Measurements from ENCODE around the gene ABCA8.

- no peak for TF ChIP-seq RBBP5 (conservative IDR thresholded peaks at IDR 0.05)
- no peak for TF ChIP-seq ZNF274 (IDR thresholded peaks at IDR 0.05; ENCODE audit: insufficient read depth, insufficient read length)
- no peak for TF ChIP-seq MEF2B (IDR thresholded peaks at IDR 0.05; ENCODE audit: partially characterized antibody, poor library complexity, severe bottlenecking)
- no peak for TF ChIP-seq RCOR1 (conservative IDR thresholded peaks at IDR 0.05; ENCODE audit: low read depth, low read length)
- no peak for TF ChIP-seq CTCF (IDR thresholded peaks at IDR 0.05 in 2 of 3, conservative IDR thresholded peaks at IDR 0.05 in 1 of 3; ENCODE audit: control insufficient read depth in 2 of 3, extremely low read depth in 1 of 3, insufficient read depth in 1 of 3, low read depth in 3 of 3, low read length in 3 of 3)
- TF ChIP-seq TARDBP (IDR thresholded peaks at IDR 0.05; ENCODE audit: borderline replicate concordance) = no peak
- TF ChIP-seq ESRRA (IDR thresholded peaks at IDR 0.05; ENCODE audit: low read length) = no peak
- no peak for TF ChIP-seq BMI1 (IDR thresholded peaks at IDR 0.05; ENCODE audit: borderline replicate concordance)
- TF ChIP-seq POLR2AphosphoS5 (IDR thresholded peaks at IDR 0.05; ENCODE audit: low read length) = no peak
- no peak for TF ChIP-seq CEBPB (IDR thresholded peaks at IDR 0.05; ENCODE audit: borderline replicate concordance in 1 of 2, low read depth in 2 of 2, low read length in 2 of 2)
- TF ChIP-seq SRF (IDR thresholded peaks at IDR 0.05; ENCODE audit: low read depth in 2 of 2, low read length in 2 of 2) = no peak
- no peak for TF ChIP-seq EZH2 (IDR thresholded peaks at IDR 0.05; ENCODE audit: borderline replicate concordance, control insufficient read depth, low read depth, low read length)
- TF ChIP-seq GABPA (IDR thresholded peaks at IDR 0.05; ENCODE audit: low read depth) = no peak
- TF ChIP-seq RAD51 (IDR thresholded peaks at IDR 0.05) = no peak
Observed at GRCh38 chr17:68908045-68908444, 47.1 kb downstream of the ABCA8 start.

All from GM12878 (cell line).